Activated CD4-positive, alpha-beta T cell treated with anti-CD3 and anti-CD28 coated beads for 24 hours (primary cell): Measurements from ENCODE around the gene GPX4.
"Not testable (repeated sequence)": the region's sequence is repeated elsewhere in the genome, so short reads cannot be mapped to it uniquely, and the experiment has no call there.

Source experiments
- DNase-seq, 2 donors: peaks; one replicate each; pipeline ENCODE4 v3.0.0-alpha.2; 2020; ENCODE audit warnings: low read depth in 2 of 2

The GPX4 gene

DNA sequence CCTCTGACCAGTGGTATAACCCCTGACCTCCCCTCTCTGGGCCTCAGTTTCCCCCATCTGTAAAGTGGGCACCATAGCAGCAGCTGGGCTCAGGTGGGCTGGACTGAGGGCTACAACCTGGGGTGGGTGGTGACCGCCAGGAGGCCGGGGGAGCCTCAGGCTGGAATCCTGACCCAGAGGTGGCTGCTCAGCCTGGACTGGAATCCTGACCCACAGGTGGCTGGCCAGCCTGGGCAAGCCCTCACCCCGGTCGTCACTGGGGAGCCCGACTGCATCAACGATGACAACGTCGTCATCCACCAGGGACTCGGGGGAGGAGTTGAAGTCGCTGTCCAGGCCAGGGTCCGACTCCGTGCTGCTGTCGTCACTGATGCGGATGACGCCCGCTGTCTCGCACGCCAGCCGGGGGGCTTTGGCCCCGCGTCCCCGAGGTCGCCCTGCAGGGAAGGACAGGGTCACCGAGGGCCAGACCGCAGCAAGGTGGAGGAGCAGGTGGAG is 10.2 kb downstream of the GPX4 start:
- DNase-seq: no peak

GRCh38 chr19:1114728-1115127 is 10.9 kb downstream of the GPX4 start:
- DNase-seq: not testable (repeated sequence)

DNA sequence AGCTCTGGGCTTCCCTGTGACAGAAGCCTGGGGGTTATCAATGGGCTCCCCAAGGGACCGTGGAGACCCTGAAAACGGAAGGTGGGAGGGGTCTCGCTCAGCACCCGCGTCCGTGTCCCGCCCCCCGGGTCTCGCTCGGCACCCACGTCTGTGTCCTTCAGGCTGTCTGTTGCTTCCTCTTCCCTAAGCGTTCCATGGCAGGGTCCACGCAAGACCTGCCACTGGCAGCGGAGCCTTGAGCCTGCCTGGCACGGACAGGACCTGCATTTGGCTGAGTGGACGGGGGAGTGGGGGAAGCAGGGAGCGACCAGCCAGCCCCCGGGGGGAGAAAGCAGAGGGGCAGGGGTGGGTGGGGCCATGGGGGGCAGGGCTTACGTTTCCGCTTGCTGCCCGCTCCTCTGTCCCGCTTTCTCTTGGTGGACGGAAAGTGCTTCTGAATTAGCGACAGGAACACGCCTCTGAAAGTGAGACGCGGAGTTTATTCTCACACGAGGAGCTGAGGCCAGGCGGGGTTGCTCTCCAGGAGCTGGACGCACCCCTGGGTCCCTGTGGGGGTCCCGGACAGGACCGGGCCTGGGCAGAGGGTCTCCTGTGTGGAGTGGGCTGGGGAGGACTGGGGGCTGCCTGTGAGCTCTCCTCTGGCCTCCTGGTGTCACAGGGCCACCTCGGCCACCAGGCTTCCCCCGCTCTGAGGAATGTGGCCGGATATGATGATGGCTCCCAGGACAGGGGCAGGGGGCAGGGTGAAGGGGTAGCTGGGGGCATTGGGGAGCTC is 12.0 kb downstream of the GPX4 start:
- DNase-seq: no peak

DNA sequence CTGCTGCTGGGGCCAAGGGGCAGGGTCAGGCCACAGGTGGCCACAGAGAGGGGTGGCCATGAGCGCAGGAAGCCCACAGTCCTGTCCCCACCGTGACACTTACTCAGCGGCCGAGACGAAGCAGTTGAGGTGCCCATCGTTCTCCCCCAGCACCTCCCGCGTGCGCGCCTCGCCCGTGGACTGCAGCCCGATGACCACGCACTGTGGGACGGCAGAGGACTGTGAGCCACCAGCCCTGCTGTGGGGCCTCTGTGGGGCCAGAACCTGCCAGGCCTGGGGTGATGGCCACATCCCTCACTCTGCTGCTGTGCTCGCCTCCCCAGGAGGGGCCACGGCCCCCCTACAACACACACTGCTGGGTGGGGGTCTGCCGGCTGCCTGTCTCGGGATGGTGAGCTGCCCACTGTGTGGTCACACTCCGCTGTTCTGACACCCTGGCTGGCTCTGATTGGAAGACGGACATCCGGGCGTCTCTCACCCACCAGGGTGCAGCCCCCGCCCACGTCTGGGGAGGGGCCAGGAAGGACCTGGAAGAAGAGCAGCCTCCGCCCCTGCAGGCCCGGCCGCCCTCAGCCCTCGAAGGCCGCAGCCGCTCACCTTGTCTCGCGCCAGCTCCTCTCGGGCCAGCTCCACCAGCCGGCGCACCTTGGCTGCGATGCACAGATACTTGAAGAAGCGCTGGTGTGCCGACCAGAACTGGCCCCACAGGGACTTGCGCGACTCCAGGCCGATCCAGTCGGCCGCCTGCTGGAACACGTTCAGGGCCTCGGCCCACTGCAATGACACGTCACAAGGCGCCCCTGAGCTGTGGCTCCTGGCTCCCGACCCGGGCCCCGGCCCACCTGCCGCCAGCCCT is 13.2 kb downstream of the GPX4 start:
- no peak for DNase-seq

DNA sequence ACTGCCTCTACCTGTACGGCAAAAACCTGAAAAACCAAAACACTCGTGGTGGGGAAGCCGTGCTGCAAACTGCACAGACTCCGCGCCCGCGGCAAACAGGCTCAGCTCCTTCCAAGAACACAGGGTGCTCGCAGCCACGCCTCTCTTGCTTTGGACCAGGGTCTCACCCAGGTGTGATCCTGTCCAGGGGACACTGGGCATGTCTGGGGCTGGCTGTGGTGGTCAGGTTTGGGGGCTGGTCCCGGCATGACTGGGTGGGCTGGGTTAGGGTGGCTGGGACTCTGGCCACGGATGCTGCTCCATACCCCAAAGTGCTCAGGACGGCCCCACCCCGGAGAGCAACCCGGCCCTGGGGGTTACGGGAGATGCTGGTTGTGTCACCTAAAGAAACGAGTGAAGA is 13.9 kb downstream of the GPX4 start:
- DNase-seq: no peak

DNA sequence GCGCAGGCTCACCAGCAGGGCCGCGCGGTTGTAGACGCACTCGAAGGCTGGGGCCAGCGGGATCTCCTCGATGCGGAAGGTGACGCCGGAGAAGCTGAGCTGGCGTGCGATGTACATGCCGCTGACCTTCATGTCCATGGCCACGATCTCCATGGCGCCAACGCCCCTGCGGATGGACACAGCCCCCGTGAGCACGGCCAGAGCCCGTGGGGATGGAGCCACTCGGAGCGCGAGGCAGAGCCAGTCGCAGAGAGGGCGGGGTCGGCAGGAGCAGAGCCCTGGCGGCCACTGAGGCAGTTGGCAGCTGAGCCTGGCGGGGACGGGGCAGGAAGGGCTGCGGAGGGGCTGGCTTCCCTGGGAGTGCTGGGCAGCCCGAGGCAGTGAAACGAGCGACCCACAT is 15.2 kb downstream of the GPX4 start:
- no peak for DNase-seq

GRCh38 chr19:1119475-1120217 is 15.9 kb downstream of the GPX4 start:
- DNase-seq: no peak

DNA sequence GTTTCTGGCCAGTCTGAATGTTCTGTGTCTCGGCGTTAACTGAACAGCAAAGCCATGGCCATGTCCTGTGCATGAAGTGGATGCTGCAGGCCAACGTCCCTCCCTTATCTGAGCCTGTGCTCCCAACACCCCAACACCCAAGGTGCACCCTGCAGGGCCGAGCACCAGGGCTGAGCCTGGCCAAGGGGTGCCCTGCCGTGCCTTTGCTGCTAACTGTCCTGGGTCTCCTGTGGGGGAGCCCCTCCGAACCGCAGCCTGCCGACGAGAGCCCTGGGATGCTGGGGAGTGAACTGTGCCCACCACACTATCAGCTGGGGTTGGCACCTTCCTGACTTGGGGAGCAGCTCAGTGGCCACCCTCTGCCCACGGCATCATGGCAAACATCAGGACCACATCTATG is 17.6 kb downstream of the GPX4 start:
- no peak for DNase-seq

GRCh38 chr19:1122021-1122971 is 18.5 kb downstream of the GPX4 start:
- no peak for DNase-seq

DNA sequence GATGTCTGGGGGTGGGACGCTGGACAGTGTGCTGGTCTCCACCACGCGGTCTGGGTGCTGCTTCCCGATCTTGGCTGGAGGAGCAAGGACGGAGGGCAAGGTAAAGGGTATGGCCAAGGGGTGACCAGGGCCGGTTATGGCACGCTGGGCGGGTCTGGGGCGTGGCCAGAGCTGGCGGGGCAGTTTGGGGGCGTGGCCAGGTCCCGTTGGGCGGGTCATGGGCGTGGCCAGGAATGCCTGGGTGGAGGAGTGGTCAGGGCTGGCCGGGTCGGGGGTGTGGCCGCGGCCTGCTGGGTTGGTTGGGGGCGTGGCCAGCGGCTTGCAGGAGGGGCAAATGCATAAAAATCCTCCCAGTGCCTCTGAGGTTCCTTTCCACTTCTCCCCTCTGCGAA is 19.2 kb downstream of the GPX4 start:
- peak in 1 of 2 donors; percentile 65 for DNase-seq

DNA sequence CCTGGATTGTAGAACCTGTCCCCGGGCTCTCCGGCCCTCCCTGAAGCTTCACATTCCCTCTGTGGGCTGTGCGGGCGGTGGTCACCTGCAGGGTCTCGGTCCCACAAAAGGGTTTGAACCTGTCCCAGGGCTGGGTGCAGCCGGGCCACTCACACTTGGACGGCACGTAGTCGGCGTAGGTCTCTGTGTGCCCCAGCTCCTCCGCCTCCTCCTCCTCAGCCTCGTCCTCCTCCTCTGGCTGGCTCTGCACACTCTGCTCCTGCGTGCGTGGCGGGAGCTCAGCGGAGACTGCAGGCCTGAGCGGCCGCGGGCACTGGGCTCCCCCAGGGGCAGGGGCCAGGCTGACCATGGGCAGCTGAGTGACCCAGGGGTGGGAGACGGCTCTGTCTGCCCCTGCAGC is 19.6 kb downstream of the GPX4 start:
- DNase-seq: no peak

- DNase-seq: no peak
Observed at GRCh38 chr19:1123885-1124677, 20.3 kb downstream of the GPX4 start.

- no peak for DNase-seq
Observed at GRCh38 chr19:1125601-1126467, 22.0 kb downstream of the GPX4 start.

DNA sequence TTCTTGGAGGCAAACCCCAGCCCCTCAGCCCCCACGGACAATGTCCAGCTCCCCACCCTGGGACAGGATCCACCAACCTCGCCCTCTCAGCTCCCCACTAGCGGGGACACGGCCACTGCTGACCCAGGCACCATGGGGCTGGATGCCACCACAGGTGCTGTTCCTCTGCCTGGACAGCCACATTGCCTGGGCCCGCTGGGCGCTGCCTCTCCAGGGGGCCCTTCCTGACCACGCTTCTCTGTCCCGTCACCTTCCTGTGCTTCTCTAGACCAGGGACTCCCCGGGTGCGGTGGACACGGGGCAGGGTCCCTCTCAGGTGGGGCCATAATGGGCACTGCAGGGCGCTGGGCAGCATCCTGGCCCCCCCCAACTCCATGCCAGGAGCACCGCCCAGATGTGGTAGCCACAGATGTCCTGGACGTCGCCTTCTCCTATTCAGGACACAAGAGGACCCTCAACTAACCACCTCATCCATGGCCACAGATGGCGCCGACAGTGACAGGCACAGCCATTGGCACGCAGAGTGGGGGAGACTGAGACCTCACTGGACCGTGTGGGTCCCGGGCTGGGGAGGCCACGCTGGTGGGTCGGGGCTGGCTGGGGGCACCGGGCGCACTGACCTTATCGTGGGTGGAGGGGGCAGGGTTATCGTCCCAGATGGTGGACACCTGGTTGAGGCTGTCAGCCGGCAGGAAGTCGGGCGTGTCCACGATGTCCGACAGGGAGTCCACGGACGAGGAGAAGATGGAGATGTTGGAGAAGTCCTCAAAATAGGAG is 23.4 kb downstream of the GPX4 start:
- DNase-seq: no peak

DNA sequence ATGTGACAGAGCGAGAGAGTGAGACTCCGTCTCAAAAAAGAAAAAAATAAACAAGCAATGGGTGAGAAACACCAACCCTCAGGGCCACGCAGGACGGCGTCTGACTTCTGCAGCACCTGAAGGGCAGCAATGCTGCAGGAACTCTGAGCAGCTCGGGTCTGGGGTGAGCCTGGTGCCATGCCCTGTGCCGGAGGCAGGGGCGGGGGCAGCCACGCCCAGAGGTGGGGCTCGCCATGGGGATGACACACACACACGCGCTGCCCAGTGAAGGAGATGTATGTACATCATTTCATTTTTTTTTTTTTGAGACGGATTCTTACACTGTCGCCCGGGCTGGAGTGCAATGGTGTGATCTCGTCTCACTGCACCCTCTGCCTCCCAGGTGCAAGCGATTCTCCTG is 24.3 kb downstream of the GPX4 start:
- DNase-seq: no peak

DNA sequence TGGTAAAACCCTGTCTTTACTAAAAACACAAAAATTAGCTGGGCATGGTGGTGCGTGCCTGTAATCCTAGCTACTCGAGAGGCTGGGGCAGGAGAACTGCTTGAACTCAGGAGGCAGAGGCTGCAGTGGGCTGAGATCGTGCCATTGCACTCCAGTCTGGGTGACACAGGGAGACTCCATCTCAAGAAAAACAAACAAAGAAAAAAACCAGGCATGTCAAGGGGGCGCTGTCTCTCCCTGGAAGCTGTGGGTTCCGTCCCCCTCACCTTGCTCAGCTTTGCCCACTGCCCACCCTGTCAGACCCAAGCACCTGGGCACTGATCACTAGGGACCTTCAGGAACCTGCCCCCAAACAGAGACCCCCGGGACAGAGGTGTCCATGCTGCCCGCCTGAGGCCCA is 25.3 kb downstream of the GPX4 start:
- DNase-seq: not testable (repeated sequence)

DNA sequence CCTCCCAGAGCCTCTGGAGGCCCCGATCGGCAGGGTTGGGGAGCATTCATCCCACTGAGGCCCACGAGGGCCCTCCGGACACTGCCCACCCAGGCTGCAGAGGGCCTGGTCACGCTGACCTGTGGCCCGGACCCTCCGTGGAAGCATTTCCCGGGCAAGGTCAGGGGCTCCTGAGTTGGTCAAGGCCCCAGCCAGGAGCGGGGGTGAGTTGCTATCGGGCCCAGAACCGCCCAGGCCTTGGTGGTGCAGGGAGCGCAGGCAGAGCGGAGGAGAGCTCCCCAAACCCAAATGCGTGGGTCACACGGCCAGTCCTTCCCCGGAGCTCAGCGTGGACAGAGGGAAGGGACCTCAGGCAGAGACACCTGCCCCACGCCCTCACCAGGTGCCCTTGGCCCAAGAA is 25.7 kb downstream of the GPX4 start:
- DNase-seq: no peak
